ENCODE results near the gene CXCR5. TPM values are rescaled to one million over a fixed set of nuclear protein-coding genes. Genes with fewer than 3 reads are reported as not detected.

CXCR5 gene
- total RNA-seq, 2 donors from 2014 or later: 0.12 to 0.39 TPM

GRCh38 chr11:118921121-118921928 lies 37.6 kb downstream of the CXCR5 start:
- intact Hi-C loops (cut with DNase I, micrococcal nuclease): no loop called here
- DNase-seq: peak in 1 of 2 donors; percentile 68
- no peak for ATAC-seq

- intact Hi-C loops (cut with DNase I, micrococcal nuclease): no loop called here
- DNase-seq (peak; percentile 78 to 86), ATAC-seq (peak; percentile 35)
Observed at GRCh38 chr11:118921929-118922744, 38.4 kb downstream of the CXCR5 start.

- no peak for ATAC-seq
- intact Hi-C loops (cut with DNase I, micrococcal nuclease): no loop called here
- no peak for DNase-seq
Observed at GRCh38 chr11:118922745-118923627, 39.3 kb downstream of the CXCR5 start.

GRCh38 chr11:118923721-118924587 lies 40.3 kb downstream of the CXCR5 start:
- intact Hi-C loops (cut with DNase I, micrococcal nuclease): no loop called here
- DNase-seq (peak in 1 of 2 donors; percentile 53), ATAC-seq (no peak)

GRCh38 chr11:118924591-118925585 lies 41.2 kb downstream of the CXCR5 start:
- ATAC-seq (no peak), DNase-seq (peak; percentile 74)
- intact Hi-C loops (cut with DNase I, micrococcal nuclease): no loop called here

GRCh38 chr11:118927554-118928100 lies 43.9 kb downstream of the CXCR5 start:
- intact Hi-C loops (cut with DNase I, micrococcal nuclease): no loop called here
- no peak for ATAC-seq
- DNase-seq: no peak

- DNase-seq (peak; percentile 88 to 94), ATAC-seq (peak; percentile 56)
- intact Hi-C loops (cut with DNase I, micrococcal nuclease): no loop called here
Observed at GRCh38 chr11:118928101-118928869, 44.6 kb downstream of the CXCR5 start.

GRCh38 chr11:118928870-118929500 lies 45.3 kb downstream of the CXCR5 start:
- peak; percentile 53 to 58 for DNase-seq
- intact Hi-C loops (cut with DNase I, micrococcal nuclease): no loop called here
- peak; percentile 36 for ATAC-seq

- ATAC-seq (peak; percentile 57), DNase-seq (peak; percentile 89 to 92)
- intact Hi-C loops (cut with DNase I, micrococcal nuclease): loop anchor here in 1 of 2 donors (2.0 kb wide), 1 partner anchor 23 kb away; no protein-coding TSS in a partner anchor
Observed at GRCh38 chr11:118929501-118930093, 45.9 kb downstream of the CXCR5 start.

GRCh38 chr11:118930094-118930712 lies 46.5 kb downstream of the CXCR5 start:
- ATAC-seq (peak; percentile 66), DNase-seq (peak; percentile 93)
- intact Hi-C loops (cut with DNase I, micrococcal nuclease): loop anchor here in 1 of 2 donors (2.0 kb wide), 1 partner anchor 23 kb away; no protein-coding TSS in a partner anchor

- ATAC-seq (no peak), DNase-seq (no peak)
- intact Hi-C loops (cut with DNase I, micrococcal nuclease): loop anchor here in 1 of 2 donors (2.0 kb wide), 1 partner anchor 25 kb away; no protein-coding TSS in a partner anchor
Observed at GRCh38 chr11:118931571-118931970, 47.9 kb downstream of the CXCR5 start.

GRCh38 chr11:118933486-118933885 lies 49.8 kb downstream of the CXCR5 start:
- ATAC-seq (no peak), DNase-seq (no peak)
- intact Hi-C loops (cut with DNase I, micrococcal nuclease): no loop called here

- no peak for ATAC-seq
- intact Hi-C loops (cut with DNase I, micrococcal nuclease): loop anchor here in 1 of 2 donors (5.0 kb wide), 1 partner anchor 33 kb away; no protein-coding TSS in a partner anchor
- no peak for DNase-seq
Observed at GRCh38 chr11:118935376-118935775, 51.7 kb downstream of the CXCR5 start.
